SK-N-SH (cell line): ENCODE data around the gene GSTM3.

Source experiments
- CHD2 ChIP-seq: fragments of 150-350 bp; IDR thresholded peaks from 2 replicates; pipeline ENCODE4 v1.6.1; 2018; ENCODE audit warnings: low read length; ENCODE audit not compliant: partially characterized antibody
- CTCF ChIP-seq: fragments of 200-600 bp; sonication (generic); IDR thresholded peaks from 2 replicates; pipeline ENCODE4 v1.6.1; 2017; ENCODE audit warnings: antibody characterized with exemption, mild to moderate bottlenecking, moderate library complexity
- EP300 ChIP-seq, 2 experiments: IDR thresholded peaks; 2 replicates each; pipeline versions ENCODE4 v1.4.0 to v1.6.1; 2012; ENCODE audit warnings: borderline replicate concordance in 1 of 2, low read depth in 1 of 2, low read length in 1 of 2
- JUND ChIP-seq: IDR thresholded peaks from 2 replicates; pipeline ENCODE4 v1.4.0; 2012
- RAD21 ChIP-seq: IDR thresholded peaks from 2 replicates; pipeline ENCODE4 v1.6.1; 2012; ENCODE audit warnings: mild to moderate bottlenecking, low read length
- REST ChIP-seq: IDR thresholded peaks from 2 replicates; pipeline ENCODE4 v1.6.1; 2012; ENCODE audit warnings: mild to moderate bottlenecking, low read depth, low read length, moderate library complexity
- RFX5 ChIP-seq: IDR thresholded peaks from 2 replicates; pipeline ENCODE4 v1.6.1; 2012; ENCODE audit warnings: mild to moderate bottlenecking, improper control_type of control experiment, low read length
- TEAD4 ChIP-seq: IDR thresholded peaks from 2 replicates; pipeline ENCODE4 v1.4.0; 2012; ENCODE audit warnings: mild to moderate bottlenecking, borderline replicate concordance; ENCODE audit not compliant: insufficient read depth
- USF2 ChIP-seq: fragments of 150-350 bp; IDR thresholded peaks from 2 replicates; pipeline ENCODE4 v1.6.1; 2017; ENCODE audit warnings: antibody characterized with exemption, low read length, low read depth, borderline replicate concordance
- YY1 ChIP-seq: IDR thresholded peaks from 2 replicates; pipeline ENCODE4 v1.4.0; 2012; ENCODE audit warnings: low read depth, mild to moderate bottlenecking

- TF ChIP-seq REST: no peak
- no peak for TF ChIP-seq CTCF
- no peak for TF ChIP-seq TEAD4
- TF ChIP-seq YY1: no peak
- no peak for TF ChIP-seq RFX5
- no peak for TF ChIP-seq EP300 (IDR thresholded peaks at IDR 0.05; ENCODE audit: borderline replicate concordance in 1 of 2, low read depth in 1 of 2, low read length in 1 of 2)
- no peak for TF ChIP-seq JUND
- TF ChIP-seq USF2: no peak
- no peak for TF ChIP-seq CHD2
- no peak for TF ChIP-seq RAD21
These were observed 43.9 kb upstream of the GSTM3 start for GRCh38 chr1:109784551-109785252.
